GM12874 (cell line): ENCODE results near the gene OLFM2.

Experiments
- TF ChIP-seq, protein P1 (sequence below): IDR thresholded peaks from 2 replicates; pipeline ENCODE4 v1.5.1; 2011; ENCODE audit warnings: low read depth, mild to moderate bottlenecking, control low read depth, low read length, moderate library complexity; ENCODE audit not compliant: insufficient read depth

Gene OLFM2

GRCh38 chr19:9968820-9969687 lies 32.7 kb upstream of the OLFM2 start:
- TF ChIP-seq, protein P1, sequence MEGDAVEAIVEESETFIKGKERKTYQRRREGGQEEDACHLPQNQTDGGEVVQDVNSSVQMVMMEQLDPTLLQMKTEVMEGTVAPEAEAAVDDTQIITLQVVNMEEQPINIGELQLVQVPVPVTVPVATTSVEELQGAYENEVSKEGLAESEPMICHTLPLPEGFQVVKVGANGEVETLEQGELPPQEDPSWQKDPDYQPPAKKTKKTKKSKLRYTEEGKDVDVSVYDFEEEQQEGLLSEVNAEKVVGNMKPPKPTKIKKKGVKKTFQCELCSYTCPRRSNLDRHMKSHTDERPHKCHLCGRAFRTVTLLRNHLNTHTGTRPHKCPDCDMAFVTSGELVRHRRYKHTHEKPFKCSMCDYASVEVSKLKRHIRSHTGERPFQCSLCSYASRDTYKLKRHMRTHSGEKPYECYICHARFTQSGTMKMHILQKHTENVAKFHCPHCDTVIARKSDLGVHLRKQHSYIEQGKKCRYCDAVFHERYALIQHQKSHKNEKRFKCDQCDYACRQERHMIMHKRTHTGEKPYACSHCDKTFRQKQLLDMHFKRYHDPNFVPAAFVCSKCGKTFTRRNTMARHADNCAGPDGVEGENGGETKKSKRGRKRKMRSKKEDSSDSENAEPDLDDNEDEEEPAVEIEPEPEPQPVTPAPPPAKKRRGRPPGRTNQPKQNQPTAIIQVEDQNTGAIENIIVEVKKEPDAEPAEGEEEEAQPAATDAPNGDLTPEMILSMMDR: no peak

DNA sequence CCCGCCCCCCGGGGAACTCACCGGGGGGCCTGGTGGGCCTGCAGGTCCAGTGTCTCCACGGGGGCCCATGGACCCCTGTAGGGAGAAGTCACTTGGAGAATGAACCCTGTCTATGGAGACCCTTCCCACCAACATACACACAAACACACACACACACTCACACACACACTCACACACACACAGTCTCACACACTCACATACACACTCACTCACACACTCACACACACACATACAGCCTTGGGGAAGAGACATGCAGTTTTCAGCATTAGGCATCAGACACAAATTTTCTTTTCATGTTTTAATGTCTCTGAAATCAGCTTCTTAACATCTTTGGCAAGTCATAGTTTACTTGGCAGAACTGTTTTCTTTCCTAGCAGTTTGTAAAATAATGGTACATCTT lies 31.0 kb upstream of the OLFM2 start:
- TF ChIP-seq, protein P1: no peak

DNA sequence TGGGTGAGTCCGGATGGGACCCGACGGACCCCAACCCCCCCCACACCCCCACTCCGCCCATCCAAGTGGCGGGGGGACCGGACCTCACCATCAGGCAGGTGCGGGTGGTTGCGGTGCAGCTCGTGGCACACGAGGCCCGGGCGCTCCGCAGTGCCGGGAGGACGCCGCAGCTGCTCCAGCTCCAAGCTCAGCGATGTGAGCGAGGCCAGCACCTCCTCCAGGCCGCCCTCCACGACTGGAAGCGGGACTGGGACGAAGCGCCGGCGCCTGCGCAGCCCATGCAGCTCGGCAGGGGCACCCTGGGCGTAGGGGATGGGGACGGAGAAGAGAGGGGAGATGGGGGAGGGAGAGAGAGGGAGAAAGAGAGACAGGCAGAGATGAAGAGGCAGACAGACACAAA lies 30.1 kb upstream of the OLFM2 start:
- TF ChIP-seq, protein P1: no peak

DNA sequence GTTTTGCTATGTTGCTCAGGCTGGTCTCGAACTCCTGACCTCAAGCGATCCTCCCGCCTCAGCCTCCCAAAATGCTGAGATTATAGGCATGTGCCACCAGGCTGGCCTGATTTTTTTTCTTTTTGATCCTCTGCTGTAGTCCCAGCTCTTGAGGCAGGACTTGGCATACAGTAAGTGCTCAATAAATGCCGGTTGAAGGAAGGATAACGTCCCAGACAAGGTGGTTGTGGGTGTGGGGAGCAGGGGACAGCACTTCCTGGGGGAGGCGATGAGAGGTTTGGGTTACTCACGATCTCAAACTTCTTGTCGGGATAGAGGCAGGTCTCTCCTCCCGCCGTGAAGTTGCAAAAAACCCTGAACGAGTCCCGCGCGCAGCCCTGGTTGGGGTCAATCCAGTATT lies 29.7 kb upstream of the OLFM2 start:
- TF ChIP-seq, protein P1: no peak

- TF ChIP-seq, protein P1: no peak
Observed at GRCh38 chr19:9962623-9963290, 26.4 kb upstream of the OLFM2 start.

DNA sequence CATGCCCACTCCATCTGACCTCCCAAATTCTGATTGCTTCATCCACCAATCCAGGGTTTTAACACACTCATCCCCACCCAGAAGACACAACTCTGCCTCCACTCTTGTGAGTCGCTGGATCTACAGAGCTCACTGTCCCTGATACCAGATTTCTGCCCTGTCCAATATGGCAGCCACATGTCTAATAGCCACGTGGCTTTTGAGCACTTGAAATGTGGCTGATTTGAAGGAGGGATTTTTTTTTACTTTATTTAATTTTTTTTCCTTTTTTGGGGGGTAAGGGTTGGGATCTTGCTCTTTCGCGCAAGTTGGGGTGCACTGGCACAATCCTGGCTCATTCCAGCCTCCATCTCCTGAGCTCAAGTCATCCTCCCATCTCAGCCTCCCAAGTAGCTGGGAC lies 24.8 kb upstream of the OLFM2 start:
- TF ChIP-seq, protein P1: no peak

GRCh38 chr19:9958379-9958821 lies 22.1 kb upstream of the OLFM2 start:
- TF ChIP-seq, protein P1: no peak
